ENCODE data around the gene EMC6. TPM values are rescaled to one million over a fixed set of nuclear protein-coding genes. Genes with fewer than 3 reads are reported as not detected.
A peak's percentile ranks its signal among the peaks of the same experiment; 100 is the strongest.

EMC6 gene
- total RNA-seq: 37.0 and 43.8 TPM in 2 replicates
- long read RNA-seq, transcript EMC6-201 (2 exons, 653 nt): major isoform, 23 of 25 reads
- long read RNA-seq, partial matches to known transcripts: 0 of 25 reads
- long read RNA-seq, other reads (novel, unspliced or antisense): 0 of 25 reads

DNA sequence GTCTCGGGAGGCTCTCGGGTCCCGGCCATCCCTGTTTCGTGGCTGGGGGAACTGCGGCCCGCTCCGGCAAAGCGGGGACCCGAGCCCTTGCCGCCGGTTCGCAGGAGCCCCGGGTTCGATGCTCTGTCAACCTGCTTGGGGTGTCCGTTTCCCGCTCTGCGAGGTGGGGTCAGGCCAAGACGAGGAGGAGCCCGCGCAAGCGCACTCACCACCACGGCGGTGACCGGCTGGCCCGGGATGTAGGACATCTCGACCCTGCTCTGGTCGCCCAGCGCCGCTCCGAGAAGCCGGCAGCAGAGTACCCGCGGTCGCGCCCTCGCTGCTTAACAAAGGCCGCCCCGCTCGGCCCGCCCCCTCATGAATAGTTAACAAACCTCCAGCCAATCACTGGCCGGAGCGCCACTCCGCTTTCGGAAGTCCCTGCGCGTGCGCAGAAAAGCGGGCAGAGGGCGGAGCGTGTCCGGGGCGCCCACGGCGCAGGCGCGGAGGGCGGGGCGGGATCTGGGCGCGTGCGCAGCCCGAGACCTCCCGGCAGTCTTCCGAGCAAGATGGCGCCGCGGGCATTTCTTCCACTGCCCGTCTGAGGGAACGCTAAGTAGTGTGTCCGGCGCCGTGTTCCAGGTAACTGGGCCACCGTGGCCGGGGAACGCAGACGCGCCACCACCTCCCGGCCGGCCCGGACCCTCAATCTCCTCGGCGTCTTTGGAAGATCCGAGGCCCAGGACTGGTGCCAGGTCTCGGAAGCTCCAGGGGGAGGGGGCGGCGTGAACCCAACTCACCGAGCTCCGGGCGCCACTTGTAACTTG lies at the start of gene EMC6, which contains the start of gene TAX1BP3:
Gene EMC6, plus strand, starts transcription at position 534 of the 806 bp plus-strand sequence. CDS start 335 bp downstream, outside the sequence.
Gene TAX1BP3, minus strand, starts transcription at position 300 of the 806 bp plus-strand sequence. Its CDS starts 52 bp downstream, at position 248.
- peak; percentile 100 for DNase-seq (ENCODE audit: extremely low spot score, unreplicated experiment)
- Mint-ChIP-seq H3K36me3 (ENCODE audit: unreplicated experiment) (peaks cover 13% of the 10 kb centered on the region), H3K9me3 (ENCODE audit: unreplicated experiment) (no peaks in the 10 kb centered on the region), H3K27ac (ENCODE audit: unreplicated experiment) (peak within 1 kb of the TSS; percentile 94), H3K4me3 (ENCODE audit: unreplicated experiment) (peak within 1 kb of the TSS; percentile 89), H3K27me3 (ENCODE audit: unreplicated experiment) (no peaks in the 10 kb centered on the region), H3K4me1 (ENCODE audit: unreplicated experiment) (peaks cover 33% of the 10 kb centered on the region)
- TF ChIP-seq CTCF (IDR thresholded peaks at IDR 0.05): no peak

- Mint-ChIP-seq H3K36me3 (ENCODE audit: unreplicated experiment) (peaks cover 42% of the 10 kb centered on the region), H3K27me3 (ENCODE audit: unreplicated experiment) (no peaks in the 10 kb centered on the region), H3K9me3 (ENCODE audit: unreplicated experiment) (no peaks in the 10 kb centered on the region), H3K27ac (ENCODE audit: unreplicated experiment) (no peak overlapping the region), H3K4me1 (ENCODE audit: unreplicated experiment) (no peaks in the 10 kb centered on the region), H3K4me3 (ENCODE audit: unreplicated experiment) (no peak overlapping the region)
- DNase-seq (ENCODE audit: extremely low spot score, unreplicated experiment): no peak
- no peak for TF ChIP-seq CTCF (IDR thresholded peaks at IDR 0.05)
Measured at GRCh38 chr17:3621146-3621720, 47.4 kb upstream of the EMC6 start.

GRCh38 chr17:3622977-3623594 lies 45.5 kb upstream of the EMC6 start:
- no peak overlapping the region for H3K4me3 Mint-ChIP-seq (ENCODE audit: unreplicated experiment)
- H3K27ac Mint-ChIP-seq (ENCODE audit: unreplicated experiment): no peak overlapping the region
- TF ChIP-seq CTCF (IDR thresholded peaks at IDR 0.05): no peak
- H3K9me3 Mint-ChIP-seq (ENCODE audit: unreplicated experiment): no peaks in the 10 kb centered on the region
- H3K36me3 Mint-ChIP-seq (ENCODE audit: unreplicated experiment): peaks cover 39% of the 10 kb centered on the region
- no peaks in the 10 kb centered on the region for H3K4me1 Mint-ChIP-seq (ENCODE audit: unreplicated experiment)
- no peak for DNase-seq (ENCODE audit: extremely low spot score, unreplicated experiment)
- H3K27me3 Mint-ChIP-seq (ENCODE audit: unreplicated experiment): no peaks in the 10 kb centered on the region

DNA sequence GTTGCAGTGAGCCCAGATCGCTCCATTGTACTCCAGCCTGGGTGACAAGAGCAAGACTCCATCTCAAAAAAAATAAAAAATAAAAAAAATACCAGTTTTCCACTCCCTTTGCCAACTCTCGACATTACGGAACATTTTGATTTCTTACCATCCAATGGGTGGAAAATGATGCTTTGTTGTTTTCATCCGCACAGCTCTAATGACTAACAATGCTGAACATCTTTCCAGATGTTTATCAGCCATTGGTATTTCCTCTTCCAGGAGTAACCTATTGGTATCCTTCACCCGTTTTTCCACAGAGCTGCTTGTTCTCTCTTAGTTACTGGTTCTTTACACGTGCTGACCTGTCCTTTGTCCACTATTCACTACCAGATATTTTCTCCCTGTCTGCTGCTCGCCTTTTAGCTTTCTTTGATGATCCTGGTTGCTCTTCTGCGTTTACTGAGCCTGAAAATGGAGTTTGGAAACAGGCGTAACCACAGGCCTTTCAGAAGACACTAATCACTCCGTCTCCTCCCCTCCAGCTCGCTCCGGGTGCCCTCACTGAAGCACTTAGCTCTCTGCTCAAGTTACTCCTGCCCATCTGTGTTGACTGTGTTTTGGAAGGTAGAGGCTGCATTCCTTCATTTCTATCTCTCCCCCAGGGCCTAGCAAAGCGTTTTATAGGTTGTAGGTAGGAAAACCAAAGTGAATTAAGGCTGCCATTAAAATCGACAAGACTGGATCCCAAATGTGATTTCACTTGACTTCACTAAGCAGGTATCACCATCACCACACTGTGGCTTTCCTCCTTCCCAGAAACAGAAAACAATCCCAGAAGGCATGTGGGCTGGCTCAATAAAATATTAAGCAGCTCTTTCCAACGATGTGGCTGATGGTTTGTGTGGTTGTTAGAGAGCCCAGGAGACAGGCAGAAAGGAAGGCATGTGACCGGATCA lies 41.5 kb upstream of the EMC6 start:
- H3K9me3 Mint-ChIP-seq (ENCODE audit: unreplicated experiment): no peaks in the 10 kb centered on the region
- no peak overlapping the region for H3K27ac Mint-ChIP-seq (ENCODE audit: unreplicated experiment)
- H3K4me1 Mint-ChIP-seq (ENCODE audit: unreplicated experiment): no peaks in the 10 kb centered on the region
- no peak for TF ChIP-seq CTCF (IDR thresholded peaks at IDR 0.05)
- no peaks in the 10 kb centered on the region for H3K27me3 Mint-ChIP-seq (ENCODE audit: unreplicated experiment)
- peaks cover 33% of the 10 kb centered on the region for H3K36me3 Mint-ChIP-seq (ENCODE audit: unreplicated experiment)
- H3K4me3 Mint-ChIP-seq (ENCODE audit: unreplicated experiment): no peak overlapping the region
- DNase-seq (ENCODE audit: extremely low spot score, unreplicated experiment): no peak
